Chondrocyte (in vitro differentiated cells): ENCODE results near the gene SLC25A44. TPM values are rescaled to one million over a fixed set of nuclear protein-coding genes. Genes with fewer than 3 reads are reported as not detected.
"Not testable (repeated sequence)": the region's sequence is repeated elsewhere in the genome, so short reads cannot be mapped to it uniquely, and the experiment has no call there.

ENCODE experiments used
- DNase-seq: peaks from one replicate; pipeline ENCODE4 v3.0.0; 2021; ENCODE audit warnings: mixed read lengths, low spot score
- H3K27ac Mint-ChIP-seq: one replicate; pipeline ENCODE4 v1.8.0; 2021; ENCODE audit warnings: mild to moderate bottlenecking, moderate library complexity, mixed read lengths; ENCODE audit not compliant: unreplicated experiment
- H3K27me3 Mint-ChIP-seq: 2 replicates; pipeline ENCODE4 v1.8.0; 2021; ENCODE audit warnings: low read depth, mixed read lengths
- H3K36me3 Mint-ChIP-seq: 2 replicates; pipeline ENCODE4 v1.8.0; 2021; ENCODE audit warnings: low read depth, mixed read lengths
- H3K4me1 Mint-ChIP-seq: 2 replicates; pipeline ENCODE4 v1.8.0; 2021; ENCODE audit warnings: low read depth, mild to moderate bottlenecking, mixed read lengths
- H3K4me3 Mint-ChIP-seq: one replicate; pipeline ENCODE4 v1.8.0; 2021; ENCODE audit warnings: mild to moderate bottlenecking, moderate library complexity, mixed read lengths; ENCODE audit not compliant: unreplicated experiment
- H3K9me3 Mint-ChIP-seq: 2 replicates; pipeline ENCODE4 v1.8.0; 2021; ENCODE audit warnings: low read depth, mixed read lengths
- total RNA-seq: library from RNA; stranded (reverse); gene quantifications from 3 replicates; pipeline ENCODE4 v1.2.1, GENCODE V29; 2021
- TF ChIP-seq, protein P1 (sequence below): fragments of 200-600 bp; sonication (generic); IDR thresholded peaks from 2 replicates; pipeline ENCODE4 v1.5.0; 2021; ENCODE audit warnings: antibody characterized with exemption, mild to moderate bottlenecking, moderate library complexity

The SLC25A44 gene
- total RNA-seq, 1 donor from 2014 or later: 13.4 TPM

DNA sequence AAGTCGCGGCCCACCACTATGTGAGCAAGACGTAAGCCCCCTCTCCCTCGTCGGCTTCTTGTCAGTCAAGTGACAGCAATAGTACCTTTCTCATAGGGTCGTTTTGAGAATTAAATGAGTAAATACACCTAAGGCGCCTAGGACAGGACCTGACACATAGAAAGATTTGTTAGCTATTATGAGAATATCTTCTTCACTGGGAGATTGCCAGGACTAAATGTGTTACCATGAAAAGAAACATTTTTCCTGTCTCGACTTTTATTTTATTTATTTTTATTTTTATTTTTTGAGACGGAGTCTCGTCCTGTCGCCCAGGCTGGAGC, 19.7 kb downstream of the SLC25A44 start:
- no peaks in the 10 kb centered on the region for H3K9me3 Mint-ChIP-seq
- DNase-seq: no peak
- H3K4me1 Mint-ChIP-seq: peaks cover 20% of the 10 kb centered on the region
- H3K27me3 Mint-ChIP-seq: no peaks in the 10 kb centered on the region
- H3K4me3 Mint-ChIP-seq: peak overlapping the region; percentile 91
- peak overlapping the region; percentile 98 for H3K27ac Mint-ChIP-seq
- H3K36me3 Mint-ChIP-seq: peaks cover 5% of the 10 kb centered on the region
- TF ChIP-seq, protein P1, sequence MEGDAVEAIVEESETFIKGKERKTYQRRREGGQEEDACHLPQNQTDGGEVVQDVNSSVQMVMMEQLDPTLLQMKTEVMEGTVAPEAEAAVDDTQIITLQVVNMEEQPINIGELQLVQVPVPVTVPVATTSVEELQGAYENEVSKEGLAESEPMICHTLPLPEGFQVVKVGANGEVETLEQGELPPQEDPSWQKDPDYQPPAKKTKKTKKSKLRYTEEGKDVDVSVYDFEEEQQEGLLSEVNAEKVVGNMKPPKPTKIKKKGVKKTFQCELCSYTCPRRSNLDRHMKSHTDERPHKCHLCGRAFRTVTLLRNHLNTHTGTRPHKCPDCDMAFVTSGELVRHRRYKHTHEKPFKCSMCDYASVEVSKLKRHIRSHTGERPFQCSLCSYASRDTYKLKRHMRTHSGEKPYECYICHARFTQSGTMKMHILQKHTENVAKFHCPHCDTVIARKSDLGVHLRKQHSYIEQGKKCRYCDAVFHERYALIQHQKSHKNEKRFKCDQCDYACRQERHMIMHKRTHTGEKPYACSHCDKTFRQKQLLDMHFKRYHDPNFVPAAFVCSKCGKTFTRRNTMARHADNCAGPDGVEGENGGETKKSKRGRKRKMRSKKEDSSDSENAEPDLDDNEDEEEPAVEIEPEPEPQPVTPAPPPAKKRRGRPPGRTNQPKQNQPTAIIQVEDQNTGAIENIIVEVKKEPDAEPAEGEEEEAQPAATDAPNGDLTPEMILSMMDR: no peak

DNA sequence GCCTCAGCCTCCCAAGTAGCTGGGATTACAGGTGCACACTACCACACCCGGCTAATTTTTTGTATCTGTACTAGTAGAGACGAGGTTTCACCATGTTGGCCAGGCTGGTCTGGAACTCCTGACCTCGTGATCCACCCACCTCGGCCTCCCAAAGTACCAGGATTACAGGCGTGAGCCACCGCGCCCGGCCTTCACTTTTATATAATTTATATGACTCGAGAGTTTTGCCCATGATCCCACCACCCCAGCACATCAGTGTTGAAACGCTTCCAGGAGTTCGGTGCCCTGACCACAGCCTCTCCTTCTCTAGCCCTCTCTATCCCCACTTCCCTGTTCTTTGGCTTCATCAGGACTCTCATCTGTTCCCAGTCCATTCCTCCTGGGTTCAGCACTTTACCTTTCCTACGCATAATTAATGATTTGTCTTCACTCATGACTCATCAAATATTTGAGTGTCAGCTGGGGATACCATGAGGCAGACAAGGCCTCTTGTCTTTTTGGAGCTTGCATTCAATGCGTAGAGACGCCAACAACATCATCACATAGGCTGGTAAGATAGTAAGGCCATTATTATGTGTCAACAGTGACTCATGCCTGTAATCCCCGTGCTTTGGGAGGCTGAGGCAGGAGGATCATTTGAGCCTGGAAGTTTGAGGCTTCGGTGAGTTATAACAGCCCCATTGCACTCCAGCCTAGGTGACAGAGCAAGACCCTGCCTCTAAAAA, 20.3 kb downstream of the SLC25A44 start:
- H3K27me3 Mint-ChIP-seq: no peaks in the 10 kb centered on the region
- H3K27ac Mint-ChIP-seq: peak overlapping the region; percentile 88
- no peaks in the 10 kb centered on the region for H3K9me3 Mint-ChIP-seq
- peaks cover 5% of the 10 kb centered on the region for H3K36me3 Mint-ChIP-seq
- no peak for DNase-seq
- H3K4me3 Mint-ChIP-seq: peak overlapping the region; percentile 91
- TF ChIP-seq, protein P1: no peak
- H3K4me1 Mint-ChIP-seq: peaks cover 20% of the 10 kb centered on the region

DNA sequence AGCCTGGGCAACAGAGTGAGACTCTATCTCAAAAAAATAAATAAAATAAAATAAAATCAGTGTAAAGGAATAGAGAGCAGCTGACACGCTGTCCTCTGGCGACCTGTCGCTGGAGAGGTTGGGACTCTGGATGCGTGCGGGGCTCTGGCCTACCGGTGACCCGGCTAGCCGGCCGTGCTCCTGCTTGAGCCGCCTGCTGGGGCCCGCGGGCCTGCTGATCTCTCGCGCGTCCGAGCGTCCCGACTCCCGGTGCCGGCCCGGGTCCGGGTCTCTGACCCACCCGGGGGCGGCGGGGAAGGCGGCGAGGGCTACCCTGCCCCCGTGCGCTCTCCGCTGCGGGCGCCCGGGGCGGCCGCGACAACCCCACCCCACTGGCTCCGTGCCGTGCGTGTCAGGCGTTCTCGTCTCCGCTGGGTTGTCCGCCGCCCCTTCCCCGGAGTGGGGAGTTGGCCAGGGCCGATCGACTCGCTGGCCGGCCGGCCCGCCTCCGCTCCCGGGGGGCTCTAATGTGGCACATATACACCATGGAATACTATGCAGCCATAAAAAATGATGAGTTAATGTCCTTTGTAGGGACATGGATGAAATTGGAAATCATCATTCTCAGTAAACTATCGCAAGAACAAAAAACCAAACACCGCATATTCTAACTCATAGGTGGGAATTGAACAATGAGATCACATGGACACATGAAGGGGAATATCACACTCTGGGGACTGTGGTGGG, 22.6 kb downstream of the SLC25A44 start:
- H3K4me3 Mint-ChIP-seq, H3K9me3 Mint-ChIP-seq, H3K27me3 Mint-ChIP-seq, DNase-seq, H3K27ac Mint-ChIP-seq, H3K36me3 Mint-ChIP-seq: not testable (repeated sequence)
- peaks cover 20% of the 10 kb centered on the region for H3K4me1 Mint-ChIP-seq

DNA sequence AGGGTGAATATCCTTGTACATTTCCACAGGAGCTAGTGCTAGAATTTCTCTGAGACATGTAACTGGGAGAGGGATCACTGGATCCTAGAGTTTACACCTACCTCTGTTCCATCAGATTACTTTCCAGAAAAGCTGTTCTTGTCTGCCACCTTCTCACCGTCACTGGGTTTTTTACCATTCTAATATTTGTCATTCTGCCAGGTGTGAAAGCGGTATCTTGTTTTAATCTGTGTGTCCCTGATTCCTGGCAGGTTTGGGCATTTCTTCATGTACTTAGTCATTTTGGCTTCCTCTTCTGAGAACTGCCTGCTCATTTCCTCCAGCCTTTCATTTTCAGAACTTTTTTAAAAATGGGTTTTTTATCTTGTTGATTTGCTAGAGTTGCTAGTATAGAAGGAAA, 24.0 kb downstream of the SLC25A44 start:
- Mint-ChIP-seq H3K27me3 (no peaks in the 10 kb centered on the region), H3K36me3 (peaks cover 13% of the 10 kb centered on the region), H3K27ac (no peak overlapping the region), H3K4me1 (peaks cover 21% of the 10 kb centered on the region), H3K4me3 (no peak overlapping the region), H3K9me3 (no peaks in the 10 kb centered on the region)
- no peak for DNase-seq
- TF ChIP-seq, protein P1: no peak

DNA sequence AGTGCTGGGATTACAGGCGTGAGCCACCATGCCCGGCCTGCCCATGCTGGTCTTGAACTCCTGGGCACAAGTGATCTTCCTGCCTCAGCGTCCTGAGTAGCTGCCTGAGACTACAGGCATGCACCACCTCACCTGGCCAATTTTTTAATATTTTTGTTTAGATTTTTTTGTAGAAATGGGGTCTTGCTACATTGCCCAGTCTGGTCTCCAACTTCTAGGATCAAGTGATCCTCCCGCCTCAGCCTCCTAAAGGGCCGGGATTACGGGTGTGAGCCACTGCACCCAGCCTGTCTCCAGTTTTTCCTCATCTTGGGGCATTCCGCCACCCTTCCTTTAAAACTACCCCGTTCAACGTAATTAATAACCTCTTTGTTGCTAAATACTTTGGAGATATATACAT, 26.3 kb downstream of the SLC25A44 start:
- no peak for DNase-seq
- H3K4me3 Mint-ChIP-seq: no peak overlapping the region
- no peak overlapping the region for H3K27ac Mint-ChIP-seq
- peaks cover 20% of the 10 kb centered on the region for H3K36me3 Mint-ChIP-seq
- TF ChIP-seq, protein P1: no peak
- peaks cover 14% of the 10 kb centered on the region for H3K4me1 Mint-ChIP-seq
- no peaks in the 10 kb centered on the region for H3K9me3 Mint-ChIP-seq
- no peaks in the 10 kb centered on the region for H3K27me3 Mint-ChIP-seq
